MM.1S (cell line): ENCODE data around the gene ALDOB.

Source experiments
- DNase-seq: peaks from one replicate; pipeline ENCODE4 v3.0.0-alpha.2; 2015
- H2AFZ ChIP-seq: fragments of 300-600 bp; sonication (generic); 2 replicates; pipeline ENCODE4 v1.6.0; 2016; ENCODE audit warnings: antibody characterized with exemption, low read length
- H3F3A ChIP-seq: fragments of 300-600 bp; sonication (generic); 2 replicates; pipeline ENCODE4 v1.6.1; 2016; ENCODE audit warnings: mild to moderate bottlenecking, antibody characterized with exemption, low read length, moderate library complexity, mixed read lengths; ENCODE audit not compliant: insufficient read depth
- H3K27ac ChIP-seq: fragments of 300-600 bp; sonication (generic); 2 replicates; pipeline ENCODE4 v1.5.1; 2016; ENCODE audit warnings: mild to moderate bottlenecking, low read length
- H3K27me3 ChIP-seq: fragments of 300-600 bp; sonication (generic); replicated peaks from 2 replicates; pipeline ENCODE4 v1.6.0; 2016; ENCODE audit warnings: low read length; ENCODE audit not compliant: insufficient read depth
- H3K36me3 ChIP-seq: fragments of 300-600 bp; sonication (generic); replicated peaks from 2 replicates; pipeline ENCODE4 v1.6.1; 2016; ENCODE audit warnings: mild to moderate bottlenecking, low read length, mixed read lengths; ENCODE audit not compliant: insufficient read depth
- H3K4me1 ChIP-seq: fragments of 300-600 bp; sonication (generic); 2 replicates; pipeline ENCODE4 v1.6.1; 2016; ENCODE audit warnings: low read length, mixed read lengths
- H3K4me2 ChIP-seq: fragments of 300-600 bp; sonication (generic); 2 replicates; pipeline ENCODE4 v1.6.0; 2016; ENCODE audit warnings: low read depth, low read length
- H3K4me3 ChIP-seq: fragments of 300-600 bp; sonication (generic); 2 replicates; pipeline ENCODE4 v1.5.1; 2016; ENCODE audit warnings: low read length, mixed read lengths
- H3K79me2 ChIP-seq: fragments of 300-600 bp; sonication (generic); 2 replicates; pipeline ENCODE4 v1.6.1; 2016; ENCODE audit warnings: mixed run types, low read length, mixed read lengths
- H3K9ac ChIP-seq: fragments of 300-600 bp; sonication (generic); 2 replicates; pipeline ENCODE4 v1.6.1; 2016; ENCODE audit warnings: low read length, mixed read lengths
- H3K9me2 ChIP-seq: fragments of 300-600 bp; sonication (generic); replicated peaks from 2 replicates; pipeline ENCODE4 v1.6.1; 2016; ENCODE audit warnings: mild to moderate bottlenecking, low read length, mixed read lengths; ENCODE audit not compliant: insufficient read depth
- H3K9me3 ChIP-seq: fragments of 300-600 bp; sonication (generic); replicated peaks from 2 replicates; pipeline ENCODE4 v1.6.1; 2016; ENCODE audit warnings: mild to moderate bottlenecking, low read length, mixed read lengths; ENCODE audit not compliant: insufficient read depth
- H4K20me1 ChIP-seq: fragments of 300-600 bp; sonication (generic); 2 replicates; pipeline ENCODE4 v1.6.1; 2016; ENCODE audit warnings: mild to moderate bottlenecking, low read length, moderate library complexity, mixed read lengths; ENCODE audit not compliant: insufficient read depth
- EZH2 ChIP-seq: fragments of 300-600 bp; sonication (generic); optimal IDR thresholded peaks from 2 replicates; pipeline ENCODE3; 2017; ENCODE audit warnings: low read depth, mild to moderate bottlenecking, antibody characterized with exemption, low read length, mixed read lengths
- EZH2phosphoT487 ChIP-seq: fragments of 300-600 bp; sonication (generic); IDR thresholded peaks from 2 replicates; pipeline ENCODE4 v1.6.1; 2018; ENCODE audit warnings: antibody characterized with exemption, low read length
- TF ChIP-seq, protein P1 (sequence below): fragments of 300-600 bp; sonication (generic); IDR thresholded peaks from 2 replicates; pipeline ENCODE4 v1.5.1; 2016; ENCODE audit warnings: antibody characterized with exemption, low read length, mixed read lengths

Gene ALDOB

DNA sequence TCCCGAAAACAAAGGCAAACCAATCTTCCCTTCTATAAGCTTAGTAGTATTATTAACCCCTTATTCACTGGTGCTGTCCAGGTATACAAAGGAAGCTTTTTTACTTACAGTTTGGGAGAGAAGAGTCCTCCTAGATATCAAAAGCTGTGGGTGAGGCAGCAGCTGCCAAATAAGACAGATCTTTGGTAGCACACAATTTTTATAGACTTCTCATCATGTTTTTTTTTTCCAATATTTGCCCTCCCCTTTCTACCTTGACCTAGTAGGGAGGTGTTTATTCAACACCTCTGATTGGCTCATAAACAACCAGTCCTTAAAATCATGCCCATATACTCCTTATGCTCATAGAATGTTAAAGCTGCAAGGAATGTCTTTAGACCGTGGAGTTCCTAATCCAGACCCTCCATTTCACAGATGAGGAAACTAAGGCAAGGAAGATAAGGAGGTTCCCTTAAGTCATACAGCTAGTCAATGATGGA, at the start of gene ALDOB:
Gene ALDOB, minus strand, starts transcription at position 174 of the 479 bp plus-strand sequence. CDS start 4,887 bp downstream, outside the sequence.
- TF ChIP-seq EZH2phosphoT487, result no peak
- TF ChIP-seq, protein P1, sequence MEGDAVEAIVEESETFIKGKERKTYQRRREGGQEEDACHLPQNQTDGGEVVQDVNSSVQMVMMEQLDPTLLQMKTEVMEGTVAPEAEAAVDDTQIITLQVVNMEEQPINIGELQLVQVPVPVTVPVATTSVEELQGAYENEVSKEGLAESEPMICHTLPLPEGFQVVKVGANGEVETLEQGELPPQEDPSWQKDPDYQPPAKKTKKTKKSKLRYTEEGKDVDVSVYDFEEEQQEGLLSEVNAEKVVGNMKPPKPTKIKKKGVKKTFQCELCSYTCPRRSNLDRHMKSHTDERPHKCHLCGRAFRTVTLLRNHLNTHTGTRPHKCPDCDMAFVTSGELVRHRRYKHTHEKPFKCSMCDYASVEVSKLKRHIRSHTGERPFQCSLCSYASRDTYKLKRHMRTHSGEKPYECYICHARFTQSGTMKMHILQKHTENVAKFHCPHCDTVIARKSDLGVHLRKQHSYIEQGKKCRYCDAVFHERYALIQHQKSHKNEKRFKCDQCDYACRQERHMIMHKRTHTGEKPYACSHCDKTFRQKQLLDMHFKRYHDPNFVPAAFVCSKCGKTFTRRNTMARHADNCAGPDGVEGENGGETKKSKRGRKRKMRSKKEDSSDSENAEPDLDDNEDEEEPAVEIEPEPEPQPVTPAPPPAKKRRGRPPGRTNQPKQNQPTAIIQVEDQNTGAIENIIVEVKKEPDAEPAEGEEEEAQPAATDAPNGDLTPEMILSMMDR, result no peak
- no peak for TF ChIP-seq EZH2
- Histone ChIP-seq H3K9me3 (no peaks in the 10 kb centered on the region), H3K9me2 (no peaks in the 10 kb centered on the region), H3K27ac (no peak within 1 kb of the TSS), H3K9ac (no peak within 1 kb of the TSS), H3K4me2 (no peak within 1 kb of the TSS; the same call in 1 of the 2 replicates), H3K4me1 (peaks cover 37% of the 10 kb centered on the region), H3K27me3 (no peaks in the 10 kb centered on the region), H3F3A (no peaks in the 10 kb centered on the region), H3K4me3 (no peak within 1 kb of the TSS), H3K79me2 (no peaks in the 10 kb centered on the region), H2AFZ (no peak within 1 kb of the TSS), H3K36me3 (no peaks in the 10 kb centered on the region), H4K20me1 (no peaks in the 10 kb centered on the region)
- no peak for DNase-seq

DNA sequence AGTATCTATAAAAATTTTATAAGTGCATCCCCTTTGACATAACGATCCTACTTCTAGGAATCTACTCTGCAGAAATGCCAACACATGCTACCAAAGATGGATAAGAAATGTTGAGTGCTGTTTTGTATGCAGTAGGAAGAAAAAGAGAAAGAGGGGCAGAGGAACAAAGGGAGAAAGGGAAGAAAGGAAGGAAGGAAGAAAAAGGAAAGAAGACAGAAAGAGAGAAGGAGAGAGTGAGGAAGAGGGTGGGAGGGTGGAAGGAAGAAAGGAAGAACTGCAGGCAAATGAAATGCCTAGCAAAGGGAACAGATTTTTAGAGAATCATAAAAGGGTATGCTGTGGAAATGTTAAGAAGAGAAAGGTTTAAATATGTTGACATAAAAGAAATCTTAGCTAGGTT, 48.5 kb upstream of the ALDOB start:
- Histone ChIP-seq H3K4me2 (no peak overlapping the region), H3F3A (no peaks in the 10 kb centered on the region), H3K36me3 (no peaks in the 10 kb centered on the region), H2AFZ (no peak overlapping the region), H3K9me3 (no peaks in the 10 kb centered on the region), H4K20me1 (no peaks in the 10 kb centered on the region), H3K79me2 (no peaks in the 10 kb centered on the region), H3K27ac (no peak overlapping the region), H3K4me3 (no peak overlapping the region), H3K4me1 (no peaks in the 10 kb centered on the region), H3K27me3 (no peaks in the 10 kb centered on the region), H3K9me2 (no peaks in the 10 kb centered on the region), H3K9ac (no peak overlapping the region)
- no peak for DNase-seq
- TF ChIP-seq EZH2phosphoT487 (no peak), EZH2 (no peak)
- TF ChIP-seq, protein P1, result no peak

DNA sequence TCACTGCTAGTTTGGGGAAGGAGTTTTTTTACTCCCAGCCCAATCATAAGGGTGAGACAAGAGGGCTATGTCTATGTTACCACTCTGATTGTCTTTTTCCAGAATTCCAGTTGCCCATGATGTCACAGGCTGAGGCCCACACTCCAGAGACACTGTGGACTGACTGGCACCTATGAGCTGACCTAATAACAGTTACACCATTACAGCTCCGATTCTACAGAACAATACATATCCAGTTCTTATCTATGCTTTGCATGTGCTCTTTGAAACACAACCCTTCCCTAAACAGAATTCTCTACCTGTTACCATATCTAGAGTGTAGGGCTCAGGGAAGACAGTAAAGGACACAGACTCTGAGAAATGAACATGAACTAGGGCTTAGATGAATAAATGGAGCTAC, 45.7 kb upstream of the ALDOB start:
- H3K36me3 ChIP-seq, result no peaks in the 10 kb centered on the region
- H3F3A ChIP-seq, result no peaks in the 10 kb centered on the region
- no peaks in the 10 kb centered on the region for H3K4me1 ChIP-seq
- no peaks in the 10 kb centered on the region for H3K27me3 ChIP-seq
- H2AFZ ChIP-seq, result no peak overlapping the region
- no peaks in the 10 kb centered on the region for H3K9me2 ChIP-seq
- H3K79me2 ChIP-seq, result no peaks in the 10 kb centered on the region
- DNase-seq, result no peak
- H3K4me3 ChIP-seq, result no peak overlapping the region
- H3K9me3 ChIP-seq, result no peaks in the 10 kb centered on the region
- H3K9ac ChIP-seq, result no peak overlapping the region
- H3K4me2 ChIP-seq, result no peak overlapping the region
- TF ChIP-seq EZH2phosphoT487, result no peak
- TF ChIP-seq EZH2, result no peak
- TF ChIP-seq, protein P1, result no peak
- no peak overlapping the region for H3K27ac ChIP-seq
- no peaks in the 10 kb centered on the region for H4K20me1 ChIP-seq
